Measurements from ENCODE around the gene COMP. TPM values are rescaled to one million over a fixed set of nuclear protein-coding genes. Genes with fewer than 3 reads are reported as not detected.

COMP gene
- total RNA-seq = 1 to 10 TPM in 4 of 6 donors, not detected in 2; 1.8 to 8.5 (median 4.3) TPM

- no peak for TF ChIP-seq EP300 (IDR thresholded peaks at IDR 0.05)
- no peak for TF ChIP-seq CTCF (IDR thresholded peaks at IDR 0.05)
- no peak for TF ChIP-seq POLR2A (IDR thresholded peaks at IDR 0.05)
- Histone ChIP-seq H3K27ac (no peak within 1 kb of the TSS), H3K4me3 (peak within 1 kb of the TSS in 3 of 4 donors; percentile 25 to 42 (median 34)), H3K27me3 (peaks cover 2 to 64% (median 49%) of the 10 kb centered on the region in 4 donors), H3K9me3 (no peaks in the 10 kb centered on the region), H3K4me1 (peaks cover 29 to 48% (median 40%) of the 10 kb centered on the region in 4 donors), H3K36me3 (no peaks in the 10 kb centered on the region)
- peak in 1 of 2 donors; percentile 84 for DNase-seq
- 2 to 4% methylated on average over 24 to 39 of the region's 61 CpGs for WGBS, 2 donors
- ATAC-seq (ENCODE audit: low FRiP score in 2 of 2) = no peak
Measured at GRCh38 chr19:18790566-18791314, at the start of gene COMP. COMP (minus strand) TSS chr19:18791305; CDS start chr19:18791269, 36 bp downstream.

- Histone ChIP-seq H3K9me3 (no peaks in the 10 kb centered on the region), H3K27me3 (no peaks in the 10 kb centered on the region), H3K4me1 (peaks cover 63 to 100% (median 80%) of the 10 kb centered on the region in 4 donors), H3K36me3 (peaks cover 0 to 6% (median 2%) of the 10 kb centered on the region in 4 donors), H3K27ac (peak overlapping the region in 2 of 4 donors; percentile 27 to 40), H3K4me3 (no peak overlapping the region)
- WGBS, 2 donors = 78 to 87% methylated on average over 17 to 24 of the region's 26 CpGs
- DNase-seq (peak in 1 of 2 donors; percentile 54), ATAC-seq (ENCODE audit: low FRiP score in 2 of 2) (no peak)
- no peak for TF ChIP-seq CTCF (IDR thresholded peaks at IDR 0.05)
- no peak for TF ChIP-seq POLR2A (IDR thresholded peaks at IDR 0.05)
- no peak for TF ChIP-seq POLR2AphosphoS5 (IDR thresholded peaks at IDR 0.05)
- no peak for TF ChIP-seq EP300 (IDR thresholded peaks at IDR 0.05)
Measured at GRCh38 chr19:18840288-18841267, 49.5 kb upstream of the COMP start.

GRCh38 chr19:18839465-18840287 lies 48.6 kb upstream of the COMP start:
- peaks cover 70 to 100% (median 86%) of the 10 kb centered on the region in 4 donors for H3K4me1 ChIP-seq
- peak; percentile 51 to 67 for DNase-seq
- no peak overlapping the region for H3K4me3 ChIP-seq

More at GRCh38 chr19:18839465-18840287, 48.6 kb upstream of the COMP start:
- Histone ChIP-seq H3K36me3 (peaks cover 0 to 10% (median 3%) of the 10 kb centered on the region in 4 donors), H3K27me3 (no peaks in the 10 kb centered on the region), H3K27ac (peak overlapping the region in 2 of 4 donors; percentile 27 to 40), H3K9me3 (no peaks in the 10 kb centered on the region)
- no peak for TF ChIP-seq POLR2AphosphoS5 (IDR thresholded peaks at IDR 0.05)
- TF ChIP-seq EP300 (IDR thresholded peaks at IDR 0.05) = no peak
- TF ChIP-seq POLR2A (IDR thresholded peaks at IDR 0.05) = no peak
- TF ChIP-seq CTCF (IDR thresholded peaks at IDR 0.05) = no peak
- peak; percentile 16 to 17 for ATAC-seq (ENCODE audit: low FRiP score in 2 of 2)
- 65 to 77% methylated on average over 13 to 15 of the region's 15 CpGs for WGBS, 2 donors
